Cardiac septum (tissue), 1 donor: ENCODE measurements around the gene MX1. TPM values are rescaled to one million over a fixed set of nuclear protein-coding genes. Genes with fewer than 3 reads are reported as not detected.

Experiments
- DNase-seq: peaks from one replicate; pipeline ENCODE4 v3.0.0-alpha.2; 2020; ENCODE audit warnings: low spot score
- intact Hi-C: fragments of 100-400 bp; cut with DNase I; formaldehyde crosslinking; loops from one replicate; pipeline ENCODE4 v1.14.0; 2022
- total RNA-seq: library from RNA; stranded (reverse); fragmentation: NEBNext Ultra II Directional; extraction: Animal tissue kit (Norgen Biotek cat#: 25700); gene quantifications from one replicate; pipeline ENCODE4 v1.2.1, GENCODE V29; 2021
- donor health status: DM: no; HTN: no; CAD: no.

MX1 gene
- total RNA-seq, 1 donor from 2014 or later, result 11.0 TPM

- intact Hi-C loops, result no loop called here
- DNase-seq, result peak; percentile 59
Observed at GRCh38 chr21:41451753-41452676, 26.0 kb downstream of the MX1 start.

- intact Hi-C loops, result no loop called here
- peak; percentile 10 for DNase-seq
Observed at GRCh38 chr21:41453198-41453597, 27.2 kb downstream of the MX1 start.

- peak; percentile 20 for DNase-seq
- intact Hi-C loops, result no loop called here
Observed at GRCh38 chr21:41453761-41454160, 27.7 kb downstream of the MX1 start.

- intact Hi-C loops, result no loop called here
- no peak for DNase-seq
Observed at GRCh38 chr21:41458121-41458520, 32.1 kb downstream of the MX1 start.

DNA sequence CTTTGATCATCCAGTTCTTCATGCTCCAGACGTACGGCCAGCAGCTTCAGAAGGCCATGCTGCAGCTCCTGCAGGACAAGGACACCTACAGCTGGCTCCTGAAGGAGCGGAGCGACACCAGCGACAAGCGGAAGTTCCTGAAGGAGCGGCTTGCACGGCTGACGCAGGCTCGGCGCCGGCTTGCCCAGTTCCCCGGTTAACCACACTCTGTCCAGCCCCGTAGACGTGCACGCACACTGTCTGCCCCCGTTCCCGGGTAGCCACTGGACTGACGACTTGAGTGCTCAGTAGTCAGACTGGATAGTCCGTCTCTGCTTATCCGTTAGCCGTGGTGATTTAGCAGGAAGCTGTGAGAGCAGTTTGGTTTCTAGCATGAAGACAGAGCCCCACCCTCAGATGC lies 32.5 kb downstream of the MX1 start:
- peak; percentile 70 for DNase-seq
- intact Hi-C loops, result no loop called here

DNA sequence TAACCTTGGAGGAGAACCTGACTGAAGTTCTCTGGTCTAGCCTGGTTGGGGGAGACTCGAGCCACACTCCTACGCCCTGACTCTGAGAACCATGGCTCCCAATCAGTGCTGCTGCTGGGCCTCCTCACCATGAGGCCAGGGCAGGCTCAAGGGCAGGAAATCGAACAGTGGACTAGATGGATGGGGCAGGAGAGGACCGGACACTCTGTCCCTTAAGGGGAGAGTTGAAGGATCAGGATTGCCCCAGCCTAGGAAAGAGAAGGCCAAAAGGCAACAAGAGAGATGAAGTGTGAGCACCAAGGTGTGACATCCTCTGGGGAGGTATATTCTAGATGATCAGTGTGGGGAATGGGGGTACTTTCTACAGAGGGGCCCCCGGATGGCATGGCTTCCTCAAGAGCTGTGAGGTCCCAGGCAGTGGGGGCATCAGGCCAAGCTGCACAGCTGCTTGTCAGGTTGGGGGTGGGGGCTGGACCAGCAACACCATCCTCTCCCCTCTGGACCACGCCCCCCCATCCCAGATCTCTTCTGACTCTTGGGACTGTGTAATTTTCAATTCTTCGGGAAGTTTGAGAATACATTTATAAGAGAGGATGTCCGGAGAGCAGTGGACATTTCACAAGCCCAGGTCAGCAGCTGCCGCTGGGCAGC lies 34.0 kb downstream of the MX1 start:
- intact Hi-C loops, result loop anchor here (2.0 kb wide), 2 partner anchors 175 to 337 kb away; no protein-coding TSS in a partner anchor
- DNase-seq, result peak; percentile 14

GRCh38 chr21:41460578-41461527 lies 34.8 kb downstream of the MX1 start:
- DNase-seq, result peak; percentile 82
- intact Hi-C loops, result loop anchor here (2.0 kb wide), 2 partner anchors 176 to 338 kb away; no protein-coding TSS in a partner anchor

- intact Hi-C loops, result no loop called here
- no peak for DNase-seq
Observed at GRCh38 chr21:41465176-41465781, 39.2 kb downstream of the MX1 start.

- DNase-seq, result no peak
- intact Hi-C loops, result no loop called here
Observed at GRCh38 chr21:41466024-41466820, 40.2 kb downstream of the MX1 start.

DNA sequence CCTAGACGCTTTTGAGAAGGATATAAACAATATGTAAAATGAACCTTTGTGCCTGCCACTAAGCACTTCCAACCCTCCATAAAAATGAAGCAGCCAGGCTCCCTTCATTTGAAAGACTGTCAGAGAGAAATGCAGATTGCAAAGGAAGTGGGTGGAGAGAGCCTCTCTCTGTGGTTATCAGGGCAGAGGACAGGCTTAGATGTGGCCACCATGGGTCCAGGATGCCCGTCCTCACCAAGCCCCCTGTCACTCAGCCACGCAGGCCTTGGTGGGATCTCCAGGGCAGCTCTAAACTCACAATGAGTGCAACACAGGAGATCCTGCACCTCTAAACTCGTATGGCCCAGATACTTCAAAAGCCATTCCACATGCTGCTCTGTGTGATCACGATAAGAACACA lies 44.0 kb downstream of the MX1 start:
- DNase-seq, result no peak
- intact Hi-C loops, result no loop called here

DNA sequence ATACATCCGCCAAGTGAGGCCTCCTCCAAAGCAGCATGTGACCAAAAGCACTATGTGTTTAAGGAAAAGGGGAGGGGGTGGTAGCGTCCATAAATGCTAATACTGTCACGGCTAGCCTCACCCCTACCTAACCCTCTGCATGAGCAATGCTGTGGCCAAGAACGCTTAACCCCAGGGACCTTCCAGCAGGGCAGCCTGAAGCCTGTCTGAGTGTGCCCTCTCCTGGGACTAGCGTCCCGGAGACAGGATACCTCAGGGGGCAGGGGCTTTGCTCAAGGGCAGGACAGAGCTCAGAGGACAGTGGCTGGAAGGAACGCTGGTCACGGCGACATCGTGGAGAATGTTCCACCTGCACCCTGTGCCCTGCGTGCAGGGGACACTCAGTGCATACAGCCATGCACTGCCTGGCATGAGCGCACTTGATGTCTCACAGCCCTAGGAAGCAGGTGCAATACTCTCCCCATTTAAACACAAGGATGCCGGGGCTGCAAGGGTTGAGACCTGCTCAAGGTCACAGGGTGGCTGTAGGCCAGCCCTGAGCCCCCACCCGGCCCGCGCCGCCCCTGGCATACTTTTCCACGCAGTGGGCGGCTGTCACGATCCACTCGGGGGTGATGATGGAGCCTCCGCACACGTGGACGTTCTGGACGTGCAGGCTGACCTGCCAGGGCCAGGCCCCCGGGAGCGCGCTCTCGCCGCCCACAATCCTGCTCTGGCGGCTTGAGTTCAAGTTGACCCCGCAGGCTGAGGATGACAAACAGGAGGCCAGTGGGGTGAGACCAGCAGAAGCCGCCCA lies 46.9 kb downstream of the MX1 start:
- no peak for DNase-seq
- intact Hi-C loops, result no loop called here

DNA sequence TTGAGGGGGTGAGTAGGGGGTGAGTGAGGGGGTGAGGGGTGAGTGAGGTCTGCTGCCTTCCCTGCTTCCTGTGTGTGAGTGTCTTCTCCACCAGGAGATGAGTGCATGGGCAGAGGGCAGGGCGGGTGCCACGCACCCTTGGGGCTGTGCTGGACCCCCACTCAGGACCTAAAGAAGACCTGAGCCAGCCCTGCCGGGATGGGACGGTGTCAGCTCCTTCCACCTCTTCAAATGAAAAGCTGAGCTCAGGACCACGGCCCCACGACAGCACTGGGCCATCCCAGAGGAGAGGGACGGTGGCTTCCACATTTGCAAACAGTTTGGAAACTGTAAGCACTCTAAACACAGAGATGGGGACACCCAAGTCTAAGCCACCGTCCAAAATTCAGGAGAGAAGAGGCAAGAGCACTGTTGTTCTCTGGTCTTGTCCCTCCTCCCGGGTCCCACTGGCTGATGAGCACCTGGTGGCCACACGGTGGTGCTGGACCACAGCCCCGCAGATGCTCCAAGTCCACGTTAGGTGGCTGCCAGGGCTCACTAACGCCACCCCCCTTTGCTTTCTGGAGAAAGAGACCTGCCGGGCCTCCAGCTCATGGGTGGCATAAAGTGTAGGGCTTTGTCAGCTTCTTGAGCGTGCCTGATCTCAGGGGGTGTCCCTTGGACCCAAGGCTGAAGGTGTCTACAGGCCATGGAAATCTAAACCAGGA lies 49.8 kb downstream of the MX1 start:
- intact Hi-C loops, result no loop called here
- no peak for DNase-seq

GRCh38 chr21:41477641-41478318 lies 51.7 kb downstream of the MX1 start:
- intact Hi-C loops, result no loop called here

DNA sequence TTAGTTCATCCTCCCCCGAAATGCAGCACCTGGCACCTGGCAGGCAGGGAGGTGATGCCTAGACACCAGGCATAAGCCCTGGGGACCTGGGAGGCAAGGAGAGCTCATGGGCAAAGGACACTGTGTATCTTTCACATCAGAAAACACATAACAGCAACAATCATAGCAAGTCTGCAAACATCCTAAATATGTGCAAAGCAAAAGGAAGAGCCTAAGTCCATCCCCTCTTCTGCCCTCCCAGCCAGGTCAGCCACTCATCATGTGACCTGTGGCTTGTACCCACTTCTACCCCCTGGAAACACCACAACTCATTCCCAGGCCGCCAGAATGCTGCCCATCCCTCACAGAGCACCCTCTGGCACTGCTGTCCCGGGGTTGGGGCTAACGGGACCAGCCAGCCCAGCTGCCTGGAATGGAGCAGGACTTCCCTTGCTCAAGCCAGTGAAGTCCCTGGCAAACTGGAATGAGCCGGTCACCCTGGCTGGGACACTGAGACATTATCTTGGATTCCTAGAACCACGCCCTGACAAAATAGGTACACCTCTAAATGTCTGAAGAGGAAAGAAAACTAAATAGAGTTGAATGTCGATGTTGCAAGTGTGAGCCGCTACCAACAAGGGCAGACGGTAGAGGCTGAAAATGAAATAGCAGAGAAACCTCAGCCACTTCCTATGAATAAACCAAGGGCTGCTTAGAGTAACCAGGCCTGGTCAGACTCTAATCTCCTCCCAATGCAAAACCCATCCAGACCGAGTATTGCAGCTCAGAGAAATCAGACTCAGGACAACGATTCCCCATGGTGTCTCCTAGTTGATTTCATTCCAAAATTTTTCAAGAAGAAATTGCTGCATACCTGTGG lies 52.5 kb downstream of the MX1 start:
- intact Hi-C loops, result no loop called here
- DNase-seq, result no peak

More at GRCh38 chr21:41477641-41478318, 51.7 kb downstream of the MX1 start:
- DNase-seq, result no peak

- intact Hi-C loops, result no loop called here
- no peak for DNase-seq
Observed at GRCh38 chr21:41479686-41480085, 53.6 kb downstream of the MX1 start.
